C1 segment of cervical spinal cord (tissue), 14 donors: ENCODE measurements around the gene BOK.
"Not testable (repeated sequence)": the region's sequence is repeated elsewhere in the genome, so short reads cannot be mapped to it uniquely, and the experiment has no call there.

Source experiments
- DNase-seq, 14 donors: peaks; one replicate each; lab custom pipeline; 2025; lab: John Stamatoyannopoulos, UW

BOK gene

GRCh38 chr2:241555711-241556110 lies 2.8 kb upstream of the BOK start:
- no peak for DNase-seq

GRCh38 chr2:241556746-241557145 lies 1.8 kb upstream of the BOK start:
- no peak for DNase-seq

- peak in 12 of 14 donors; percentile 42 to 88 (median 74) for DNase-seq
Observed at GRCh38 chr2:241559323-241560161, 997 bp downstream of the BOK start.

GRCh38 chr2:241560162-241560882 lies 1.8 kb downstream of the BOK start:
- peak in 1 of 14 donors; percentile 66 for DNase-seq

- DNase-seq, result peak in 5 of 14 donors; percentile 18 to 66 (median 47)
Observed at GRCh38 chr2:241560883-241561474, 2.4 kb downstream of the BOK start.

- DNase-seq, result peak in 10 of 14 donors; percentile 25 to 85 (median 36)
Observed at GRCh38 chr2:241561832-241562231, 3.3 kb downstream of the BOK start.

GRCh38 chr2:241562269-241562891 lies 3.8 kb downstream of the BOK start:
- no peak for DNase-seq

GRCh38 chr2:241563031-241563507 lies 4.5 kb downstream of the BOK start:
- no peak for DNase-seq

- DNase-seq, result no peak
Observed at GRCh38 chr2:241563571-241563980, 5.0 kb downstream of the BOK start.

GRCh38 chr2:241563981-241564595 lies 5.5 kb downstream of the BOK start:
- no peak for DNase-seq

GRCh38 chr2:241564596-241565410 lies 6.3 kb downstream of the BOK start:
- DNase-seq, result no peak

GRCh38 chr2:241565411-241565810 lies 6.9 kb downstream of the BOK start:
- no peak for DNase-seq

- DNase-seq, result not testable (repeated sequence)
Observed at GRCh38 chr2:241566021-241566420, 7.5 kb downstream of the BOK start.

GRCh38 chr2:241566468-241566867 lies 7.9 kb downstream of the BOK start:
- no peak for DNase-seq

- not testable (repeated sequence) for DNase-seq
Observed at GRCh38 chr2:241567266-241567665, 8.7 kb downstream of the BOK start.

- no peak for DNase-seq
Observed at GRCh38 chr2:241567776-241568175, 9.2 kb downstream of the BOK start.

- no peak for DNase-seq
Observed at GRCh38 chr2:241568726-241569125, 10.2 kb downstream of the BOK start.

- no peak for DNase-seq
Observed at GRCh38 chr2:241569831-241570281, 11.3 kb downstream of the BOK start.

GRCh38 chr2:241570961-241571581 lies 12.5 kb downstream of the BOK start:
- no peak for DNase-seq
